GM21786 (cell line): ENCODE results near the gene SPEF1.
"Not testable (repeated sequence)": the region's sequence is repeated elsewhere in the genome, so short reads cannot be mapped to it uniquely, and the experiment has no call there.

ENCODE experiments used
- ATAC-seq: cut with Tn5 transposase; IDR thresholded peaks from one replicate; pipeline ENCODE4 v1.9.1; 2021; ENCODE audit not compliant: unreplicated experiment

The SPEF1 gene

GRCh38 chr20:3781153-3781910 lies at the start of gene SPEF1:
Gene SPEF1, minus strand, starts transcription at chr20:3781448. Its CDS starts 161 bp downstream, at chr20:3781287.
- ATAC-seq = peak; percentile 83

DNA sequence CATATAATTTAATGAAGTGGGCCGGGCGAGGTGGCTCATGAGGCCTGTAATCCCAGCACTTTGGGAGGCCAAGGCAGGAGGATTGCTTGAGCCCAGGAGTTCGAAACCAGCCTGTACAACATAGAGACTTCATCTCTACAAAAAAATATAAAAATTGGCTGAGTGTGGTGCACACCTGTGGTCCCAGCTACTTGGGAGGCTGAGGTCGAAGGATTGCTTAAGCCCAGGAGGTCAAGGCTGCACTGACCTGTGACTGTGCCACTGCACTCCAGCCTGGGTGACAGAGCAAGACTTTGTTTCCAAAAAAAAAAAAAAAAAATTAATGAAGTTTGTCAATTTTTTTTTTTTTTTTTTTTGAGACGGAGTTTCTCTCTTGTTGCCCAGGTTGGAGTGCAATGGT lies 48.6 kb upstream of the SPEF1 start:
- not testable (repeated sequence) for ATAC-seq

- ATAC-seq = no peak
Observed at GRCh38 chr20:3828798-3829197, 47.5 kb upstream of the SPEF1 start.

DNA sequence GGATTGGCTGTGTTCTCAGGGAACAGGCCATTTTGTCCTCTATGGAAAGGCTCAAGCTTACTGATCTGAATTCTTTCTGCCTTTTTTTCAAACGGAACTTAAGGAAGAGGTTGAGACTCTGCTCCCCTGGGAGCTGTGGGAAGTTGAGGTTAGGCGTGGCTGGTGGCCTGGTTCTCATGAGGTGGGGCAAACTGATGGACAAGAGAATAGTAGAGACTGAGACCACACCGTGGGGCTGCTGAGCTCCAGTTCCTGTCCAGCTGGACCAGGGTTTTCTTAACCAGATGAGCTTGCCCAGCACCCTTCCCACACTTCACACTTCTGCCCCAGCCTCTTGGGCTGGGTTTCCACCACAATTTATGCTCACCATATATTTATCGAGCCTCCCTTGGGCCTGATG lies 45.2 kb upstream of the SPEF1 start:
- ATAC-seq = no peak

DNA sequence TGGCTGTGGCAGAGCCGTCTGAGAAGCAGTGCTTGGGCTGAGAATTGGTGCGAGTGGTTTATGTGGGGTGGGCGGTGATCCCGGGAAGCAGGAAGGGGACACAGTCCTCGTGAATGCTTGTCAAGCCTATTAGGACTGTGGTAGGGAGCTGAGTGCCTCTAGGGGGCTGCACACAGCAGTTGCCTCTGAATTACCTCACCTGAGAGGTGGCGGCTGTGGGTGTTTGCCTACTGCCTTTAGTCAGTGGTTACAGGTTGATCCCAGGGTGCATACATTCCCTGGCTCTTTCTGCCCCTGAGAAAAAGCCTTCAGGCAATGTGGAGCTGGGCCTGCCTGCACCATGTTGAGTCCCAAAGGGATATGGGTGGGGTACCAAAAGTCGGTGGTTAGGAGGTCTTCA lies 44.3 kb upstream of the SPEF1 start:
- no peak for ATAC-seq

- ATAC-seq = no peak
Observed at GRCh38 chr20:3823881-3824280, 42.6 kb upstream of the SPEF1 start.

DNA sequence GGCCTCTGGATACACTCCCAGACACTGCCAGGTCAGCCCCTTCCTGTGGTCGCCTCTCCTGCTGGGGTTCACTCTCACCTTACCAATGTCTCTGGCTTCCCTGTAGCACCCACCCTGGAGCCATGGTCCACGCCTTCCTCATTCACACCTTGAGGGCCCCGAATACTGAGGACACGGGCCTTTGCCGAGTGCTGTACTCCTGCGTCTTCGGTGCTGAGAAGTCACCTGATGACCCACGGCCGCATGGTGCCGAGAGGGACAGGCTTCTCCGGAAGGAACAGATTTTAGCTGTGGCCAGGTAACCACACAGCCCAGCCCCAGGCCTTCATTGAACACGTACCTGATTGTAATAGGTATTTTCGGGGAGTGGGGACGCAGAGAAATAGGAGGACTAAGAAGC lies 40.7 kb upstream of the SPEF1 start:
- no peak for ATAC-seq

DNA sequence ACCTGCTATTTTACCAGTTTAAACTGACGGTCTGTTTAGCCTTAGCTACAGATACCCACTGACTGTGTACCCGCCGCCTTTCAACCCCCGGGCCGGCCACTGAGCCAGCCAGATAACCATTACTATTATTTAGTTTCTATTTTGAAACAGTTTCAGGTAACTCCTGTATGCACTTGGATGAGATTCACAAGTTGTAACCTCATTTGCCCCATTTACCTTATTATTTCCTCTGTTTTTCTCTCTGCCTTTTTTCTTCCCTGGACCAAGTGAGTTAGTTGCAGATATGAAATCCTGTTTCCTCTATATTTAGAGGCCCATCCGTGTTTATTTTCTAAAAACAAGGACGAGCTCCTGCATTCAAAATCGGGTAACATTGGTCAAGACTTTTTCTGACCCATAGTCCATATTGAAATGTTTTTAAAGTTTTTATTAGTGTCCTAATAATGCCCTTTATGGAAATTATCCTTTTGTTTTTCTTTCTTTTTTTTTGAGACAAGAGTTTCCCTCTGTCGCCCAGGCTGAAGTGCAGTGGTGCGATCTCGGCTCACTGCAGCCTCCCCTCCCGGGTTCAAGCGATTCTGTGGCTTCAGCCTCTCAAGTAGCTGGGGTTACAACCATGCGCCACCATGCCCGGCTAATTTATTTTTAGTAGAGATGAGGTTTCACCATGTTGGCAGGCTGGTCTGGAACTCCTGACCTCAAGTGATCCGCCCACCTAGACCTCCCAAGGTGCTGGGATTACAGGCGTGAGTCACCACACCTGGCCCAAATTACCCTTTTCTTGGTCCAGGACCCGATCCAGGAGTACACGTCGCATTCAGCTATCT lies 39.9 kb upstream of the SPEF1 start:
- ATAC-seq = peak; percentile 2

GRCh38 chr20:3820048-3820900 lies 39.0 kb upstream of the SPEF1 start, which contains the start of gene AP5S1:
Gene AP5S1, plus strand, starts transcription at chr20:3820547. Its CDS starts 1,571 bp downstream, at chr20:3822118.
- peak; percentile 78 for ATAC-seq

DNA sequence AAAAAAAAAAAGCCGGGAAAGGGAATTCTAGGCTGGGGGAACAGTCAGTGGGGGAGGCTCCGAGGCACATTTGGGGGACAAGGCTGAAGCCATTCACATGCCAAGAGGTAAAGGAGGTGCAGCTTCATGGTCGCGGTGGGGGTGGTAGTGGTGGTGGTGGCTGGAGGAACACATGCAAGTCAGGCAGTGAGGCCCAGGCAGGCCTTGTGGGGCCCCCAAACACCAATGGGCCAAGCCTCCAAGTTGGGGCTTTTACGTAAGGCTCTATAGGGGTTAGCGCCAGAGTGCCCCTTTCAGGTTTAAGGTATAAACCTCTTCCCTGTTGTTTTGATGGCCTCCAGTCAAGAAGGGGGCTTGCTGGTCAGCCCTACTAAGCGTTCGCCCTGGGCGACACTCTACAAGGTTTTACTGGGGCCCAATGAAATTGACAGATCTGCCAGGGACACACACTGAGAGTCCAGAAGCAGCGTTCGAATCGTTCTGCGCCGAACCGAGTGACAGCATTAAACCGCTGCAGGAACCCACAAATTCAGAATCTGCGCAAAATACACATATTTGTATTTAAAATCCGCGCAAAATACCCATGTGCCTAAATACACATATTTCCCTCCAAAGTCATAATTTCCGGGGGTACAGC lies 38.3 kb upstream of the SPEF1 start:
- ATAC-seq = no peak

GRCh38 chr20:3818155-3819151 lies 37.2 kb upstream of the SPEF1 start:
- ATAC-seq = no peak

DNA sequence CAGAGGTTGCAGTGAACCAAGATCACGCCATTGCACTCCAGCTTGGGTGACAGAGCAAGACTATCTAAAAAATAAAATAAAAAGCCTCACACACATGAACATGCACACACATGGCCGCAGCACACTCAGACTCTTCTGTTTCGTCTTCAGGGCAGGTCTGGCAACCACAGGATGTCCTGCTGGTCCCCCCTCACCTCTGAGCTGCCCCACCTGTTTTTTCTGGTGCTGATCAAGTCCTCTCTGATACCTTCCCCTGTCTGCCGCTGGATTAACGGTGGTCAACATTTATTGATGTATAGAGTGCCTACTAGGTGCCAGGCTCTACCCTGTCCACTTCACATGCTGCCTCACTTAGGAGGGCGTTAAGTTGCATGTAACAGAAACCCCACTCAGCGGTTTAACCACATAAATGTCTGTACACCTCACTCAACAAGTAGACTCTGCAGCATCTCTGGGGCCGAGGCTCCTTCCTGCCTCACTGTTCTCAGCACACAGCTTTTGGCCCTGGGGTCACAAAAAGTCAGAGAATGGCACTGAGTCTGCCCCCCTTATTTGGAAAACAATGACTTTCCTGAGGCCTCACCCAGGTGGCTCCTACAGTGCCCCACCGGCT lies 34.6 kb upstream of the SPEF1 start:
- ATAC-seq = no peak

- no peak for ATAC-seq
Observed at GRCh38 chr20:3814928-3815495, 33.8 kb upstream of the SPEF1 start.

DNA sequence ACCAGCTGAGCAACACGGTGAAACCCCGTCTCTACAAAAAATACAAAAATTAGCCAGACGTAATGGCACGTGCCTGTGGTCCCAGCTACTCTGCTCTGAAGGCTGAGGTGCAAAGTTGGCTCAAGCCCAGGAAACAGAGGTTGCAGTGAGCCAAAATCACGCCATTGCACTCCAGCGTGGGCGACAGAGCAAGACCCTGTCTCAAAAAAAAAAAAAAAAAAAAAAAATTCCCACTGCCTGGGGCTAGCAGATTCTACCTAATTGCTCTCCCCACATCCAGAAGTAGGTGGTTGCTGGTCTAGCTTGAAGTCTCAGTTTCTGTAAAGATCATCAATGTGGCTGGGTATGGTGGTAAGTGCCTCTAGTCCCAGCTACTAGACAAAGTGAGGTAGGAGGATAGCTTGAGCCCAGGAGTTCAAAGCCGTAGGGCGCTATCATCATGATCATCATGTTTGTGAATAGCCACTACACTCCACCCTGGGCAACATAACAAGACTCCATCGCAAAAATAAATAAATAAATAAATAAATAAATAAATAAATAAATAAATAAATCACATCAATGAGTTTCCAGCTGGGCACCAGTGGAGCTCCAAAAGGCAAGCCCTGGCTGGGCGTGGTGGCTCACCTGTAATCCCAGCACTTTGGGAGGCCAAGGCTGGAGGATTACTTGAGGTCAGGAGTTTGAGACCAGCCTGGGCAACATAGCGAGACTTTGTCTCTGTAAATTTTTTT lies 32.8 kb upstream of the SPEF1 start:
- ATAC-seq = no peak

GRCh38 chr20:3812975-3813847 lies 32.0 kb upstream of the SPEF1 start:
- no peak for ATAC-seq

DNA sequence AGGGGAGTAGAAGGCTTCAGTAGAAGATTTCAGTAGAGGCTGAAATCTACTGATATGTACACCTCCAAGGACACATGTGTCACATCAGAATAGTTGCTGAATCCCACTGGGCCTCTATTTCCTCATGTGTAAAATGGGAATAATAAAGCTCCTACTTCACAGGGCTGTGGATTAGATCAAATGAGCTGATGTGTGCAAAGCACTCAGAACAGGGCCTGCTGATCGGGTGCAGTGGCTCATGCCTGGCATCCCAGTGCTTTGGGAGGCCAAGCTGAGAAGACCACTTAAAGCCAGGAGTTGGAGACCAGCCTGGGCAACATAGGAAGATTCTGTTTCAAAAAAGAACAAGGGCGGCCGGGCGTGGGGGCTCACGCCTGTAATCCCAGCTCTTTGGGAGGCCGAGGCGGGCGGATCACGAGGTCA lies 31.0 kb upstream of the SPEF1 start:
- ATAC-seq = no peak
